ENCODE data around the gene SLAMF6.
"Not testable (repeated sequence)": the region's sequence is repeated elsewhere in the genome, so short reads cannot be mapped to it uniquely, and the experiment has no call there.

The SLAMF6 gene

GRCh38 chr1:160541622-160542302 is 18.7 kb upstream of the SLAMF6 start:
- no peak for DNase-seq

- DNase-seq, result no peak
Measured at GRCh38 chr1:160540859-160541233, 17.8 kb upstream of the SLAMF6 start.

GRCh38 chr1:160539990-160540858 is 17.2 kb upstream of the SLAMF6 start:
- no peak for DNase-seq

- no peak for DNase-seq
Measured at GRCh38 chr1:160539684-160539989, 16.6 kb upstream of the SLAMF6 start.

- no peak for DNase-seq
Measured at GRCh38 chr1:160538985-160539651, 16.1 kb upstream of the SLAMF6 start.

- DNase-seq, result no peak
Measured at GRCh38 chr1:160537714-160538665, 14.9 kb upstream of the SLAMF6 start.

- no peak for DNase-seq
Measured at GRCh38 chr1:160534823-160535605, 12.0 kb upstream of the SLAMF6 start.

GRCh38 chr1:160532557-160532813 is 9.4 kb upstream of the SLAMF6 start:
- not testable (repeated sequence) for DNase-seq

- not testable (repeated sequence) for DNase-seq
Measured at GRCh38 chr1:160531809-160532556, 8.9 kb upstream of the SLAMF6 start.

GRCh38 chr1:160529401-160529952 is 6.4 kb upstream of the SLAMF6 start:
- DNase-seq, result not testable (repeated sequence)

- not testable (repeated sequence) for DNase-seq
Measured at GRCh38 chr1:160523789-160524188, 734 bp upstream of the SLAMF6 start.

GRCh38 chr1:160522136-160522535 is 919 bp downstream of the SLAMF6 start:
- DNase-seq, result no peak

- DNase-seq, result no peak
Measured at GRCh38 chr1:160521554-160521953, 1.5 kb downstream of the SLAMF6 start.

GRCh38 chr1:160520999-160521398 is 2.1 kb downstream of the SLAMF6 start:
- DNase-seq, result no peak

- no peak for DNase-seq
Measured at GRCh38 chr1:160520582-160520981, 2.5 kb downstream of the SLAMF6 start.

GRCh38 chr1:160519642-160520435 is 3.2 kb downstream of the SLAMF6 start:
- DNase-seq, result no peak

GRCh38 chr1:160517519-160517918 is 5.5 kb downstream of the SLAMF6 start:
- not testable (repeated sequence) for DNase-seq

- DNase-seq, result not testable (repeated sequence)
Measured at GRCh38 chr1:160515908-160516307, 7.1 kb downstream of the SLAMF6 start.

- no peak for DNase-seq
Measured at GRCh38 chr1:160504651-160505050, 18.4 kb downstream of the SLAMF6 start.

GRCh38 chr1:160503087-160503486 is 20.0 kb downstream of the SLAMF6 start:
- DNase-seq, result no peak
